IPS-18c (cell line): ENCODE data around the gene UNC13D.

ENCODE experiments used
- H3K4me3 ChIP-seq: 2 replicates; pipeline ENCODE4 v1.7.0; 2013; ENCODE audit warnings: low read depth, mild to moderate bottlenecking, low read length, moderate library complexity; ENCODE audit not compliant: insufficient read depth
- H3K9me3 ChIP-seq: one replicate; pipeline ENCODE4 v1.6.1; 2013; ENCODE audit warnings: mild to moderate bottlenecking, low read length, moderate library complexity; ENCODE audit not compliant: control insufficient read depth, insufficient read depth

UNC13D gene

GRCh38 chr17:75844530-75845057 is 390 bp upstream of the UNC13D start:
- H3K9me3 ChIP-seq = no peaks in the 10 kb centered on the region
- no peak overlapping the region for H3K4me3 ChIP-seq

DNA sequence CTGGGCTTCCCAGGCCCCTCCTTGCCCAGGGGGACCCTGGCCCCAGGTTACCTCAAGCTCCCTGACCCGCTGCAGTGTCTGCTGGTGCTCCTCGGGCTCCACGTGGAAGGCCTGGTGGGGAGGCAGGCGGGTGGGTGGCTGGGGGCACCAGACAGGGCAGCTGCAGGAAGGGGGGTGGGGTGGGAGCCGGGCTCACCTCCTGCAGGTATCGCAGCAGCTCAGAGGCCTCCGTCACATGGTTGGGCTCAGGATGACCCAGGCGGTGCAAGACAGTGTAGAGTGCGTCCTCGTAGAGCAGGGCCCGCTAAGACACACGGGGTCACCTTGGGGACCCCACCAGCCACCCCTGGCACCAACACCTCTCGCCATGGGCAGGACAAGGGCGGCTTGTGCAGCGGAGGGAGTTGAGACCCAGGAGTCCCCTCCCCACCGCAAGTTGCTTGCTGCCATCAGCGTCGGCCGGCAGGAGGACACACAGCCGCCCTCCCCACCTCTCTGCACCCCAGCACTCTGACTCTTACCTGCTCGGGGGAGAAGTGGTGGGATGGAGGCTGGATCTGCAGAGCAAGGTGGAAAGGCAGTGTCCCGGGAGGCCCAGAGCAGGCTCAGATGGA is 1.1 kb downstream of the UNC13D start:
- Histone ChIP-seq H3K9me3 (no peaks in the 10 kb centered on the region), H3K4me3 (no peak overlapping the region)

GRCh38 chr17:75842411-75842810 is 1.8 kb downstream of the UNC13D start:
- no peak overlapping the region for H3K4me3 ChIP-seq
- H3K9me3 ChIP-seq = no peaks in the 10 kb centered on the region

- Histone ChIP-seq H3K4me3 (no peak overlapping the region), H3K9me3 (no peaks in the 10 kb centered on the region)
Observed at GRCh38 chr17:75840799-75841164, 3.4 kb downstream of the UNC13D start.

DNA sequence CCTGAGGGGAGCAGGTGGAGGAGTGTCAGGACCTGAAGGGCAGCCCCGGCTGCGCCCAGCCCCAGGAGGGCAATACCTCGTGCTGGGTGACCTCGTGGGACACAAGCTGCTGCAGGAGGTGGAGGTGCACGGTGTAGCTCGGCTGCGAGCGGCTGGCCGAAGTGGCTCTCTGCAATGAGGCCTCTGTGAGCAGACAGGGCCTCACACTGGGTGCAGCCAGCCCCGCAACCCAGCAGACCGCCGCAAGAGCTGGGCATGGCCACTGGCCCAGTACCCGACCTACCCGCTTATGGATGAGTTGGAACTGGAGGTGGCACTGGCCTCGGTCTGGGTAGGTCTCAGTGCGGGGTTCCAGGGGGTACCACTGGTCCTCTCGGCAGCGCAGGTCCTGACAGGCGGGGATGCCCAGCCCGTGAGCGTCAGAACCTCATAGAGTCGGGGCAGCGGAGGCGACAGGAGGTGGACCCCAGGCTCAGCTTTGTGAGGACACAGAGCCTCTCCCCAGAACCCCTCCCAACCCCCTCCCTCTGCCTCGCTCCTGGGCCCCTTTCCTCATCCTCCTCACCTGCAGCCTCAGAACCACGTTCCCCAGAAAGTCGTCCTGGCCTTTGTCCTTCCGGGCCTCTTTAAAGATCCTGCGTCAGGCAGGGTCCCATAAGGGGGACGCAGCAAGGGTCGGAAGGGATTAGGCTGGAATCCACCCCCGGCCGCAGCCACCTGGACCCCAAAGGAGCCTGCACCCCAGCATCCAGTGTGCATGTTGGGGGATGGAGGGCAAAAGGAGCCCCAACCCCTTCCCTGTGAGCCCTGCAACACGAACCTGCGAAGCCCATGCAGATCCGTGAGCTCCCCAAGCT is 4.0 kb downstream of the UNC13D start:
- Histone ChIP-seq H3K9me3 (no peaks in the 10 kb centered on the region), H3K4me3 (no peak overlapping the region)

- Histone ChIP-seq H3K9me3 (no peaks in the 10 kb centered on the region), H3K4me3 (no peak overlapping the region)
Observed at GRCh38 chr17:75838410-75838809, 5.8 kb downstream of the UNC13D start.

DNA sequence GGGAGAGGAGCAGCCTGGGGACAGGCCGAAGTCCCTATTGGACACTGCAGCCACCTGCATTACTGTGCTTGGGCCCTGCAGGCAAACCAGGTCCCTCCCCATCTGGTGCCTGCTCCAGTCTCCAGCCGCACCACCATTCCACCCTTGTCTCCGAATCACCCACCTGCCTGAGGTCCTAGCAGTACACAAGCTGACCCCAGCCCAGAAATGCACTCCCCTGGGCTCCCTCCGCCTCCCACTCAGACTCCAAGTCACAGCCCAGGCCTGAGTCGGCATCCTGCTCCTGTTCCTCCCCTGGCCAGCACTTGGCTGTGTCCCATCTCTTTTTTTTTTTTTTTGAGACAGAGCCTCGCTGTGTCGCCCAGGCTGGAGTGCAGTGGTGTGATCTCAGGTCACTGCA is 6.3 kb downstream of the UNC13D start:
- Histone ChIP-seq H3K4me3 (no peak overlapping the region), H3K9me3 (no peaks in the 10 kb centered on the region)

DNA sequence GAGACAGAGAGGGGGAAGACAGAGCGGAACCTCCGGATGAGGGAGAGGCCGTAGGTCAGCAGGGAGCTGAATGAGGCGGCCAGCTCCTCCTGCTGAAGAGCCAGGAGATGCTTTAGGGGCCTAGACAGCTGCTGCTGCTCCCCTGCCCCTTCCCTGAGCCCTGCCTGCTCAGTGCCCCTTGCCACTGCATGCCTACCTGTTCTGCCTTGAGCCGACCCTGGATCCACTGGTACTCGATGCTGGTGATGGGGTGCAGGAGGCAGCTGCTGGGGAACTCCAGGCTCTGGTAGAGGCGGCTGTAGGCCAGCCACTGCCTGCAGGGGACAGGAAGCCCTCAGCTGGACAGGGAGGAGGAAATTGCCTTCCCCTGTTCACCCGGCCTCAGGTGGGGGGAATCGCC is 7.6 kb downstream of the UNC13D start:
- no peaks in the 10 kb centered on the region for H3K9me3 ChIP-seq
- H3K4me3 ChIP-seq = no peak overlapping the region

DNA sequence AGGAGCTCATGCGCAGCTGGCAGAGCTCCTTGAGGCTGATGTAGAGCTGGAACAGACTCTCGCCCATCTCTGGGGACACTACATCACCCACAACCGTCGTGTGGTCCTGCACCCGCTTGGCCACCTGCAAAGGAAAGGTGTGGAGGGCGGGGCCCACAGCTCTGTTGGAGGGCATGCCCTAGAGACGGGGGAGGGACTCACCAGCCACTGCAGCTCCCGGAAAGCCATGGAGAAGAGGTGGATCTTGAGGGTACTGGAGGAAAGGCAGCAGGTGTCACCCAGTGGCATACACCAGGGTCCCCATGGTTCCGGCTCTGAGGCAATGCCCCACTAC is 8.6 kb downstream of the UNC13D start:
- Histone ChIP-seq H3K9me3 (no peaks in the 10 kb centered on the region), H3K4me3 (no peak overlapping the region)

GRCh38 chr17:75834928-75835653 is 9.1 kb downstream of the UNC13D start:
- no peaks in the 10 kb centered on the region for H3K9me3 ChIP-seq
- no peak overlapping the region for H3K4me3 ChIP-seq

GRCh38 chr17:75834279-75834920 is 9.8 kb downstream of the UNC13D start:
- Histone ChIP-seq H3K9me3 (no peaks in the 10 kb centered on the region), H3K4me3 (no peak overlapping the region)

DNA sequence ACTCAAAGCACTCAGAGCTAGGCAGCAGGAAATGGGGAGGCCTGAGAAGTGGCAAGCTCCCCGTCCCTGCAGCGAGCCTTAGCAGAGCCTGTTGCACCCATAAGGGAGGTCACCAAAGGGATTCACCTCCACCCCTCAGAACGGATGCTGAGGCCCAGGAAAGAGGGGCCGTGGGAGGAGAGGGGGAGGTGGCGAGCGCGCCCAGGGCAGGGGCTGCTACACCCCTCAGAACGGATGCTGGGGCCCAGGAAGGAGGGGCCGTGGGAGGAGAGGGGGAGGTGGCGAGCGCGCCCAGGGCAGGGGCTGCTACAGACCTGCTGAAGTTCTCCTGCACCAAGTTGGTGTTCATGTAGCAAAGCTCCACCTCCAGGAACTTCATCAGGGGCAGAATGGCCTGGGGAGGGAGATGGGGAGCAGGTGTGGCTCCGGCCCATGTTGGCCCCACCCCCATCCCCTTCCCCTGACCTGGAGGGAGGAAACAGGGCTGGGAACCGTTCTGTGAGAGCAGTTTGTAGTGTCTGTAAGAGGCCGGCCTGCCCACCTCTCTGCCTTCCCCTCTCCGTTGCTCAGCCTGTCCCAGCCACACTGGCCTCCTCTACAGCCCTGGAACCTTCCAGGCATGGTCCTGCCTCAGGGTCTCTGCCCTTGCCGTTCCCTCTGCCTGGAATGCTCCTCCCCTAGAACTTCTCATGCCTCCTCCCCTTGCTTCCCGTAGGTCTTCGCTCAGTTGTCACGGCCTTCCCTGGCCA is 11.4 kb downstream of the UNC13D start:
- H3K4me3 ChIP-seq = peak overlapping the region; percentile 28; the same call in 1 of the 2 replicates

DNA sequence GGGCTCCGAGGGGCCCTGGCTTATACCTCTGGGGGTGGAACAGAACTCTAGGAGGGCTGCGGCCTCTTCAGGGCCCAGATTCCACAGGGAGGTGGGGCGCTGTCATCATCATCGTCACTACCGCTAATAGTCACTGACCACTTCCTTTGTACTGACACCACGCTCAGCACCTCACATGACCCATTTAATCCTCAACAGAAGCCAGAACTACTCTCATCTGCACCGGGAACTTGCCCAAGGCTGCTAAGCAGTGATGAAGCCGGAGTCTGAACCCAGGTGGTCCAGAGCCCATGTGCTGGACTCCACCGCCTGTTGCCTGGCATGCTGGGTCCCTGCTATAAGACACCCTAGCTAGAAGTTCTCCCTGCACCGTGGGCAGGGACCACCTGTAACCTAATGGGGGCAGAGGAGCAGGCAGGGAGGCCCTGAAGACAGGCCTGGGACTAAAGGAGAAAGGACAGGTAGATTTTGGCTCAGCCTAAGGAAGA is 12.0 kb downstream of the UNC13D start:
- Histone ChIP-seq H3K4me3 (peak overlapping the region; percentile 28), H3K9me3 (no peaks in the 10 kb centered on the region)

More for the DNA sequence above, 11.4 kb downstream of the UNC13D start:
- H3K9me3 ChIP-seq = no peaks in the 10 kb centered on the region

- Histone ChIP-seq H3K4me3 (no peak overlapping the region), H3K9me3 (no peaks in the 10 kb centered on the region)
Observed at GRCh38 chr17:75831032-75831571, 13.1 kb downstream of the UNC13D start.

DNA sequence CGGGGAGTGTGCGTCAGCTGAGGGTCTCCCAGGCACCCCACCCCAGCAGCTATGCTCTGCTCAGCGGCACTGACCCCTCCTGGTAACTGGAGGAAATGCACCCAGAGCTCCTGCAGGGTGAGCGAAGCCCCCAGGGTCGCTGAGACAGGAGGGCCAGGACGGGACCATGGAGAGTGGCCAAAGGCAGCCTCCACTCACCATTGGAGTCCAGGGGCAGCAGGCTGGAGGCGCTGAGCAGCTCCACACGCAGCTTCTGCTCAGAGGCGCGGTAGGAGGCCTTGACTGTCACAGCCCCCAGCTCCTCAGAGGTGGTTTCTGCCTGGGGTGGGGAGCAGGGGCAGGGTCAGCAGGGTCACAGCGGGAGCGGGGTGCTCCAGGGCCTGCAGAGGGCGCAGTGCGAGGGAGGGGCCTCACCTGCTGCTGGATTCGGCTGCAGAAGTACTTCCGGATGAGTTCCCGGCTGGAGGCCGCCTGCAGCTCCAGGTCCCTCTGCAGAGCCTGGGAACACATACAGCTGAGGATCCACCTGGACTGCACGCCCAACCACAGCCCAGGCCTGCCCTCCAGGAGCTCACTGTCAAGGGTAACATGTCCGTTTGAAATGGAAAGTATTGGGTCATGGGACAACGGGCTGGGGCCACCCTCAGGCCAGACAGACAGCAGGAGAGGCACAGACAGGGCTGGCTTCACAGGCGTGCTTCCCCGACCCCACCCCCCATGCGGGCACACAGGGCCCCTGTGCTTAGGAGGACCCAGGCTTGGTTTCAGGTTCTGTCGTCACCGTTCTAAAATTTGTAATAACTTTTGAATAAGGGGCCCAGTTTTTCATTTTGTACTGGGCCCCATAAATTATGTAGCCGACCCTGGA is 13.8 kb downstream of the UNC13D start:
- H3K4me3 ChIP-seq = peak overlapping the region; percentile 31; the same call in 1 of the 2 replicates
- no peaks in the 10 kb centered on the region for H3K9me3 ChIP-seq

- H3K4me3 ChIP-seq = no peak overlapping the region
- H3K9me3 ChIP-seq = no peaks in the 10 kb centered on the region
Observed at GRCh38 chr17:75829747-75830146, 14.5 kb downstream of the UNC13D start.
